PC-3 (cell line): ENCODE measurements around the gene LRRC41.
"Not testable (repeated sequence)": the region's sequence is repeated elsewhere in the genome, so short reads cannot be mapped to it uniquely, and the experiment has no call there.

Source experiments
- CTCF ChIP-seq: fragments of 300-600 bp; sonication (generic); conservative IDR thresholded peaks from 2 replicates; pipeline ENCODE4 v1.5.1; 2017; ENCODE audit warnings: antibody characterized with exemption, low read depth, mild to moderate bottlenecking, low read length
- EZH2 ChIP-seq: fragments of 300-600 bp; sonication (generic); IDR thresholded peaks from one replicate; pipeline ENCODE4 v1.6.1; 2017; ENCODE audit warnings: antibody characterized with exemption, mild to moderate bottlenecking, low read length; ENCODE audit not compliant: unreplicated experiment
- EZH2phosphoT487 ChIP-seq: fragments of 300-600 bp; sonication (generic); IDR thresholded peaks from 2 replicates; pipeline ENCODE4 v1.6.1; 2018; ENCODE audit warnings: mild to moderate bottlenecking, antibody characterized with exemption, low read length, borderline replicate concordance

DNA sequence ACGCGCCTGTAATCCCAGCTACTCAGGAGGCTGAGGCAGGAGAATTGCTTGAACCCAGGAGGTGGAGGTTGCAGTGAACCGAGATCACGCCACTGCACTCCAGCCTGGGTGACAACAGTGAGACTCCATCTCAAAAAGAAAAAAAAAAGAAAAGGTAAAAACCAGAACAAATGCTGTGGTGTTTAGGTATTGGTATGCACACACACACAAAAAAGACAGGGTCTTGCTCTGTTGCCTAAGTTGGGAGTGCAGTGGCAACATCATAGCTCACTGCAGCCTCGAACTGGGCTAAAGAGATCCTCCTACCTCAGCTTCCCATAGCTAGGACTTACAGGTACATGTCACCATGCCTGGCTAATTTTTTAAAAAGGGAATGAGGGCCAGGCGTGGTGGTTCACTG lies 15.9 kb upstream of the LRRC41 start:
- not testable (repeated sequence) for TF ChIP-seq CTCF, EZH2, EZH2phosphoT487
